ENCODE results near the gene IQGAP3.

Gene IQGAP3

GRCh38 chr1:156493154-156493631 lies 79.2 kb downstream of the IQGAP3 start:
- DNase-seq: no peak

GRCh38 chr1:156492591-156493080 lies 79.7 kb downstream of the IQGAP3 start:
- DNase-seq: no peak

GRCh38 chr1:156492013-156492590 lies 80.3 kb downstream of the IQGAP3 start:
- no peak for DNase-seq

- DNase-seq: no peak
Measured at GRCh38 chr1:156491151-156491949, 81.0 kb downstream of the IQGAP3 start.

DNA sequence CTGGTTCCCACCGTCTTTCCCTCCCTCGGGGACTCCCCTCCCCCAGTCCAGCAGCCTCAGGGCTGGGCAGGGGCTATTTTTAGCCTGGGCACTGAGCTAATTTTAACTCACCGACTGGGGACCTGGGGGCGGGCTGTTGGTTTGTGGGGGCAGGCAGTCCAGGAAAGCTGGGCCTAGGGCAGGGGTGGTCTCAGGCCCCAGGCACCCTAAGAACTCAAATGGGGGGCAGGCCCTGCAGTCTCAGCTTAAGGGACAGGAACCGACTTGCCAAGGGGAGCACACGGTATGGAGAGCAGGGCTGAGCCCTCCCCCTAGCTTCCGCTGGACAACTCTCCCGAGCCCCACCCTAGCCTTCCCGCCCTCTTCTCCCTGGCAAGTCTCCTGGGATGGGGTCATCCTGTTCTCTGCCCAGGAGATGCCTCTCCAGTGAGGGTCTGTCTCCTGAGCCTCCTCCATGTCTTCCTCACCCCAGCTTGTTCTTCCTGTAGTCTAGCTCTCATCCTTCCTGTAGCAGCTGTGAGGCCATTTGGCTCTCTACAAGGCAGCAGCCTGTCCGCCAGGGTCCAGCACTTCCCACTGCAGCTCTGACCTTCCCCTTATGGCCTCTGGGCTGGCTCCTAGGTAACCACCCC lies 81.8 kb downstream of the IQGAP3 start:
- DNase-seq: no peak

DNA sequence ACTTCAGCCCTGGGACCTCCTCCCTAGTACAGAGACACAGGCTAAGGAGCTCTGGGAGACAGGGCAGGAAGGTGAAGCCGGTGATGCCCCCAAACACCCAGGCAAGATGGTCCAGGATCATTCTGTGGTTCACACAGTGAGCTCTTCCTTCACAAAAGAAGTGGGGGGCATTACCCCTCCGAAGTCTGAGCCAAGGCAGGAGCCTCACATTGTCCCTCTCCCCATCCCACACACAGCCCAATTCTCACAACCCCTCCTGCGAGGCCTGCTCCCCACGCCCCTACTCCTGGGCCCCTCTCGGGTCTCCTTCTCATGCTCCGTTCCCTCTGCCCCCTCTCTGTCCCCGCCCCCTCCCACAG lies 82.5 kb downstream of the IQGAP3 start:
- no peak for DNase-seq

GRCh38 chr1:156489166-156489934 lies 83.0 kb downstream of the IQGAP3 start:
- peak; percentile 36 for DNase-seq

- no peak for DNase-seq
Measured at GRCh38 chr1:156488566-156489165, 83.7 kb downstream of the IQGAP3 start.

DNA sequence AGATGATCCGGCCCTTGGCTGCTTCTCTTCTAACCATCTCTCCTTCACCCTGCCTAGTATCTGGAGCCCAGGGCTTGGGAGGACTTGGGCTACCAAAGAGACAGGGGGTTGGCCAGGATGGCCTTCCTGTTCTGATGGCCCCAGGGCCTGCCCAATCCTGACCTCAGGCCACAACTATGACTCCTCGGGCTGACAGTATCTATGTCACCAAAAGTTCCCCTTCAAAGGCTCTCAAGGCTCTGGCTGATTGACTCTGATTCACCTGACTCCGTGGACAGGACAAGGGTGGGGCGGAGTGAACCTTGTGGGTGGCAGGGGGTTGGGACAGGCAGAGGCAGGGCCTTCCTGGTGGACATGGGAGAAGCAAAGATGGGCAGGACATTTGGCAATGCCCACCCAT lies 84.5 kb downstream of the IQGAP3 start:
- DNase-seq: no peak

DNA sequence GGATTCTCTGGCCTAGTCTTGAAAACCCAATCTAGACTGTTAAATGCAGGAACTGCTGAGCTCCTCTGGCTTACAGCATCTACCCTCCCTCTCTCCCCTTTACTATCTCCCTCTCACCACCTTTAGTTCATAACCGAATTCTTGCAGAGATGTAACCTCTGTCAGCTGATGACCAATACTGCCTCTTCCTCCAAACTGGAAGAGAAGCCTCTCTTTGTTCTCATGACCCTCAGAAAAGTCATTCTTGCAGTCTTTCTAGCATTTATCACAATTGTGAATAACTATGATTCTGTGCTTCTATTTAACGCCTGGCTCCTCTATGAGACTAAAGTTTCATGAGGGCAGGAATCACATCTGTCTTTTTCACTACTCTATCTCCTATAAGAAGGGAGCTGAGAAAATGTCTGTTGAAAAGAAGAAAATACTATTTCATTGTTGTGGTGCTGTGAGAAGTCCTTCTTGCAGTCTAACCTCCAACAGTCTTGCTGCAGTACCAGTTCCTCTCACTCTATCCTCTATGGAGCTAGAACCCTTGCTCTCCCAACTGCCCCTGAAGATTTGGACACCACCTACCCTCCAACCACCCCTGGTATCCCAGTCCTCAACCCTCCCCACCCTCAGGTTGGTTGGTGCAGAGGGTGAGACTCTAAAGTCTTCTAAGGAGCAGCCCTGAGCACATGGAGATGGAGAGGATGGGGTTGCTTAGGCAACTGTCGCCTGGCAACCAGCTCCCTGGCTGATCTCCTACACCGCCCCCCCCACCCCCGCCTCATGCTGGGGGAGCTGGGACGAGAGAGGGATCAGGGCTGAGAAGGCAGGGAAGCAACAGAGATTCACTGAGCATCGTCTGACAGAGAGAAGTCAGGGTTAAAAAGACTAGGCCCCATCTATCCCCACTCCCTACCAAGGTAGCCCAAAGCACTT lies 85.7 kb downstream of the IQGAP3 start:
- DNase-seq: no peak

DNA sequence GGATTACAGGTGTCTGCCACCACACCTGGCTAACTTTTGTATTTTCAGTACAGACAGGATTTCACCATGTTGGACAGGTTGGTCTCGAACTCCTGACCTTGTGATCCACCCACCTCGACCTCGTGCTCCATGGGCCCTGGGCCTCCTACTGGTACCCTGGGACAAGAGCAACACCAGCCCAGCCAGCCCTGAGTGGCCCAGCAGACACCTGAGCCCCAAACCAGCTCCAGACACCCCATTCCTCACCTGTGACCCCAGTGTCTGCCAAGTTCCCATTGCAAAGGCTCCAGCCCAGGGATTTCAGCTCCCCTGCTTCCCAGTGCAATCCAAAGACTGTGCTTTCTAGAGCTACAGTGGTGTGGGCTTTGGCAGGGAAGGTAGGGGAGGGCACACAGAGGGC lies 86.4 kb downstream of the IQGAP3 start:
- no peak for DNase-seq

GRCh38 chr1:156484480-156485058 lies 87.8 kb downstream of the IQGAP3 start:
- DNase-seq: no peak

DNA sequence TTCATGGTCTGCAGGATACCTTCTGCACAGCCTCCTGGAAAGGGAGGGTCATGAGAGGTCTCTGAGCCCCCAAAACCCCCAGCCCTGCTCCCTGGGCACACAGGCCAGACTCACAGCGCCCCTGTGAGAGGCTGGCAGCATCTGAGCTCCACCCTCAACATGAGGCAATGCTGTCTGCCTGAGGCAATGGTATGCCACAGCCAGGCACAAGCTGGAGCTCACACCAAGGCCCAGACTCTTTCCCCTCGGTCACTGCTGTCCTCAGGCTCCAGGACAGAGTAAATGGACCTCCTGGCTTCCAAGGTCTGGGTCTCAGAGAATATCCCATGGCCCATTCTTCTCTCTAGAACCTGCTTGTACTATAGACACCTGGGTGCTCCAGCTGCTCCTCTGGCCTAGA lies 89.0 kb downstream of the IQGAP3 start:
- no peak for DNase-seq

GRCh38 chr1:156482276-156482675 lies 90.1 kb downstream of the IQGAP3 start:
- no peak for DNase-seq

DNA sequence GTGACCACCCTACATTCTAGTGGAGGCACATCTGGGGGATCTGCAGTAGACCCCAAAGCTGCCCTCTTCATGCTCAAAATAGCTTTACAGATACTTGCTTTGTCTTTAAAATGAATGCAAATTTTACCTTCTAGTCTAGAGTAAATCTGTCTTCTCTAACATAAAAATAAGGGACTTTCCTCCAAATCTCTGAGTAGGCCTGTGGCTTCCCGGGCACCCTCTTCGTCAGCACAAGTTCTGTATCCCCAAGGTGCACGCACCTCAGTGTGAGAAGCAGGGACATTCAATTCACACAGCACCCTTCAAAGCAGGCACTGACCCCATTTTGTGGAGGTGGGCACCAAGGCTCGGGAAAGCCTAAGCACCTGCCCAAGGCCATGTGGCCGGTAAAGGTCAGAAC lies 90.8 kb downstream of the IQGAP3 start:
- peak; percentile 32 for DNase-seq

DNA sequence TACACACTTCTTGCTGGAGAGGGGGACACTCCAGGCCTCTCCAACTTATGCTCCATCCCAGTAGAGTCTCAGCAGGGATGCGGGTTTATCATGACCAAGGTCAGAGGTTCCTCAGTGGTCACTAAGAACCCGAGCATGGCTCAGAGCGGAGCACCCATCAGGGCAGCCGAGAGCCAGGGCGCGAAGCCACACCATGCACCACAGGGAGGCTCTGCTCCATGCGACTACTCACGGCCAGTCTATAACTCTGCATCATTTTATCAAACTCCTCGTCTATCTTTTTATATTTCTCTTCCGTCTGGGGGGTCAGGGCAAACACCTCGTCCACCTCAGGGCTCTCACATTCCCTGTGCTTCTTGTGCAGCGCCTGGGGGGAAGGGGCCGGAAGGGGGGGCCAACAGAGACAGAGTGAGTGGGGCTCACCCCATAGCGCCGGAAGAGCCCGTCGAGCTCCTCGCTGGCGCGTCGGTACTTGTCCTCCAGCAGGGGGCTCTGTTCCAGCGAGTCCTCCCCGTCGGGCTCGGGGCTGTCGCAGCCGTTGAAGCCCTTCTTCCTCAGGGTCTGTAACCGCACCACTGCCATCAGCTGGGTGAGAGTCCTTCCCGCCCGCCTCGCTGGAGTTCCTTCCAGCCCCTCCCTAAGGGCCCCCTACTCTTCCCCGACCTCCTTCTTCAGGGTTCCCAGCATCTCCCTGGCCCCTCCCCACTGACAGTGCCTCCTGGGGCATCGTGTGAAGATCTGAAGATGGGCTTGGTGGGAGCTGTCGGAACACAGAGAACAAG lies 91.8 kb downstream of the IQGAP3 start:
- DNase-seq: peak; percentile 77

GRCh38 chr1:156480016-156480370 lies 92.4 kb downstream of the IQGAP3 start:
- no peak for DNase-seq

GRCh38 chr1:156479093-156480015 lies 93.0 kb downstream of the IQGAP3 start:
- DNase-seq: no peak

- no peak for DNase-seq
Measured at GRCh38 chr1:156478250-156478627, 94.1 kb downstream of the IQGAP3 start.

All from activated CD4-positive, alpha-beta T cell treated with anti-CD3 and anti-CD28 coated beads, Interleukin-2, amount 50 U/mL, for 1 hour (primary cell).